Peyer's patch (tissue), 4 donors: ENCODE measurements around the gene SERPINA6.

Source experiments
- CTCF ChIP-seq, 6 experiments: fragments of 450-650 bp in 4 of 6; fragments of 200-600 bp in 2 of 6; sonication (generic) in 1 of 6; IDR thresholded peaks; one replicate each; pipeline ENCODE4 v1.5.1; 2017 to 2019; ENCODE audit warnings: antibody characterized with exemption in 6 of 6, mild to moderate bottlenecking in 3 of 6, moderate library complexity in 1 of 6
- POLR2A ChIP-seq, 2 donors: fragments of 450-650 bp; IDR thresholded peaks; one replicate each; pipeline ENCODE4 v1.5.1; 2017; ENCODE audit warnings: antibody characterized with exemption in 2 of 2, mild to moderate bottlenecking in 2 of 2, moderate library complexity in 2 of 2

GRCh38 chr14:94363151-94363624 lies 40.1 kb upstream of the SERPINA6 start:
- no peak for TF ChIP-seq CTCF (IDR thresholded peaks at IDR 0.05)
- TF ChIP-seq POLR2A (IDR thresholded peaks at IDR 0.05), result no peak
